GM21737 (cell line): Measurements from ENCODE around the gene PRKCB.

Experiments used
- ATAC-seq: cut with Tn5 transposase; IDR thresholded peaks from one replicate; pipeline ENCODE4 v1.9.1; 2021; ENCODE audit warnings: mild to moderate bottlenecking, moderate library complexity; ENCODE audit not compliant: unreplicated experiment

PRKCB gene

GRCh38 chr16:23934610-23935236 lies 98.9 kb downstream of the PRKCB start:
- no peak for ATAC-seq

GRCh38 chr16:23940111-23940510 lies 104.3 kb downstream of the PRKCB start:
- no peak for ATAC-seq

- no peak for ATAC-seq
Observed at GRCh38 chr16:23941025-23941424, 105.2 kb downstream of the PRKCB start.

GRCh38 chr16:23941963-23942564 lies 106.3 kb downstream of the PRKCB start:
- no peak for ATAC-seq

GRCh38 chr16:23943604-23944003 lies 107.8 kb downstream of the PRKCB start:
- no peak for ATAC-seq

GRCh38 chr16:23944381-23944780 lies 108.6 kb downstream of the PRKCB start:
- ATAC-seq = no peak

- no peak for ATAC-seq
Observed at GRCh38 chr16:23945243-23945642, 109.5 kb downstream of the PRKCB start.

- ATAC-seq = no peak
Observed at GRCh38 chr16:23947838-23948237, 112.1 kb downstream of the PRKCB start.

- ATAC-seq = no peak
Observed at GRCh38 chr16:23948949-23949411, 113.2 kb downstream of the PRKCB start.

GRCh38 chr16:23949630-23950290 lies 114.0 kb downstream of the PRKCB start:
- no peak for ATAC-seq

- ATAC-seq = no peak
Observed at GRCh38 chr16:23950291-23950894, 114.6 kb downstream of the PRKCB start.

- ATAC-seq = no peak
Observed at GRCh38 chr16:23950898-23951297, 115.1 kb downstream of the PRKCB start.

GRCh38 chr16:23952128-23952970 lies 116.6 kb downstream of the PRKCB start:
- ATAC-seq = no peak

- ATAC-seq = no peak
Observed at GRCh38 chr16:23952971-23953300, 117.2 kb downstream of the PRKCB start.

GRCh38 chr16:23953476-23953875 lies 117.7 kb downstream of the PRKCB start:
- no peak for ATAC-seq

GRCh38 chr16:23955088-23955487 lies 119.3 kb downstream of the PRKCB start:
- no peak for ATAC-seq

GRCh38 chr16:23957287-23957686 lies 121.5 kb downstream of the PRKCB start:
- no peak for ATAC-seq

GRCh38 chr16:23959072-23959751 lies 123.4 kb downstream of the PRKCB start:
- ATAC-seq = no peak

GRCh38 chr16:23959752-23960072 lies 123.9 kb downstream of the PRKCB start:
- ATAC-seq = no peak

- no peak for ATAC-seq
Observed at GRCh38 chr16:23960081-23960885, 124.5 kb downstream of the PRKCB start.
